ENCODE data around the gene MYL5. TPM values are rescaled to one million over a fixed set of nuclear protein-coding genes. Genes with fewer than 3 reads are reported as not detected.

MYL5 gene
- total RNA-seq, 5 donors from 2014 or later (not counting 1 experiment from before 2014, with no cell fraction given) = 21.1 to 26.3 (median 21.9) TPM

DNA sequence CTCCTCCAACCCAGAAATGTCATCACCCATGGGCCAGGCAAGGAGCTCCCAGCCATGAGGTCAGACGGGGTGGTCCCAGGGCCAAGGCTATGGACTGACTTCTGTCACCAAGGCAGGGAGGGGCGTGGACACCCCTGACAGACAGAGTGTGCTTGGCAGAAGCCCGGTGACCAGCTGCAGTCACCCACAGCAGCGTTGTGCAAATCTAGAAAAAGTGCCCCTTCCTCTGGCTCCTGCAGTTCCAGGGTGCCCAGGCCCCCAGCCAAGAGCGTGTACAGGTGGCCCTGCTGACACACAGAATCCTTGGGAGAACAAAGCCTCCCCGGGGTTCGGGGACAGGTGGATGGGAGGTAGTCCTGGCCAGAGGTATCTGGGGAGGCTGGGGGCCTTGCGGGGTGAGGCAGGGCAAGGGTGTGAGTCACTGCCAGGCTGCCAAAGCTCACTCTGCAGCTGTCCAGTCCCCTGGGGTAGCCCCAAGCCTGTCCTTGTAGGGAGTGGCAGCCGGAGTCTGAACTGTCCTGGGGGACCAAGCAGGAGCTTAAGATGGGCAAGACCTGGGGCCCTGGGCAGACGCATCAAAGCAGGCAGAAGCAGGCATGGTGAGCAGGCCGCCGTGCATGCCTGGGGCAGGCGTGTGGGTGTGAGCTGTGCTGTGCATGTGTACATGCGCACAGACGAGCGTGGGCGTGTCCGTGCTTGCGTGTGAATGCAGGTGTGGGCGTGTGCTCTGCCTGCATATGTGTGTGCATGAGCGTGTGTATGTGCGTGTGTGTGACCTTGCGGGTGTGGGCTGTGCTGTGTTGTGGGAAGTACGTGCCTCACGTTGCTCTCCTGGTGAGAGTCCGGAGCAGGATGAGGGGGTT, 3.3 kb downstream of the MYL5 start:
- CTCF ChIA-PET = interaction anchor here in 1 of 2 donors (0.5 kb wide), 1 partner anchor 31 kb away, joined by 3 read pairs; no protein-coding TSS in a partner anchor
- Mint-ChIP-seq H3K9me3 (no peaks in the 10 kb centered on the region), H3K27ac (no peak overlapping the region), H3K4me3 (peak overlapping the region in 1 of 3 donors; percentile 5), H3K36me3 (peaks cover 2% of the 10 kb centered on the region), H3K4me1 (peaks cover 8 to 23% (median 18%) of the 10 kb centered on the region in 3 donors), H3K27me3 (no peaks in the 10 kb centered on the region)
- ATAC-seq (replicated peaks in 1 of 4) (no peak), DNase-seq (peak in 2 of 35 experiments; percentile 30 to 48)
- POLR2A ChIA-PET = no interaction called here
- Histone ChIP-seq H3K27me3 (replicated peaks in 1 of 2; ENCODE audit: control insufficient read depth in 2 of 2, extremely low read depth in 1 of 2, insufficient read depth in 2 of 2, low read length in 1 of 2) (peaks cover 0 to 25% of the 10 kb centered on the region in 2 experiments), H3K36me3 (ENCODE audit: control insufficient read depth in 2 of 2, extremely low read depth in 1 of 2, insufficient read depth in 1 of 2, low read length in 1 of 2) (peaks cover 0 to under 1% of the 10 kb centered on the region in 2 donors), H3K4me1 (ENCODE audit: control insufficient read depth in 1 of 2, extremely low read depth in 1 of 2, insufficient read depth in 2 of 2, low read length in 2 of 2) (peaks cover 14 to 43% of the 10 kb centered on the region in 2 experiments), H3K4me3 (ENCODE audit: control insufficient read depth in 1 of 2, extremely low read depth in 1 of 2, low read length in 1 of 2) (no peak overlapping the region), H3K9me3 (no peaks in the 10 kb centered on the region), H3K27ac (ENCODE audit: low read length) (no peak overlapping the region)
- 79% methylated on average over 24 of the region's 26 CpGs for WGBS (ENCODE audit: insufficient coverage)

DNA sequence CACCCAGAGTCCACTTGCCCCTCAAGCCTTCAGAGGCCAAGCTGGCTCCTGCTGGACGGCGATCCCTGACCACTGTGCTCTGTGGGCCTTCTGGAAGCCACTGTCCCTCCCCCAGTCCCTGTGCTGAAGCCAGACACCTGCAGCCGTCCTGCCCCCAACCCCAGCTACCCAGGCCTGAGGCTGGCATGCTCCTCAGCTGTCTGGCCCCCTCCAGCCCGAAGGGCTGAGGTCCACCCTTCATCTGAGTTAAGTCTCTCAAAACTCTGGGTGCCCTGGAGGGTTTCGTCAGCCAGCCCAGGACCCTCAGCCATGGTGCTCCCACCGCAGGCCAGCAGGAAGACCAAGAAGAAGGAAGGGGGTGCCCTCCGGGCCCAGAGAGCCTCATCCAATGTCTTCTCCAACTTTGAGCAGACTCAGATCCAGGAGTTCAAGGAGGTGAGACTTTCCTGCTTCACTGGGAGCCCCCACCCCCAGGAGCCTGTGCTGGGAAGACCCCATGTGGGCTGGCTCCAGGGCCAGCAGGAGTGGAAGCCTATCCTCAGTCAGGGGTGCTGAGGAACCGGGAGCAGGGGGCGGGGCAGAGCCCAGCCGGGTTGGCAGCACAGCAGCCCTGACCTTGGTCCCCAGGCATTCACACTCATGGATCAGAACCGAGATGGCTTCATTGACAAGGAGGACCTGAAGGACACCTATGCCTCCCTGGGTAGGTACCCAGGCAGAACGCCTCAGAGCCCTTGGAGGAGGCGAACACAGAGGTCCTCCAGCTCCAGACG, 4.2 kb downstream of the MYL5 start:
- H3K27ac Mint-ChIP-seq = no peak overlapping the region
- no peaks in the 10 kb centered on the region for H3K36me3 Mint-ChIP-seq
- H3K4me1 Mint-ChIP-seq = peaks cover under 1 to 18% (median 15%) of the 10 kb centered on the region in 3 donors
- no peaks in the 10 kb centered on the region for H3K9me3 Mint-ChIP-seq
- Histone ChIP-seq H3K4me3 (ENCODE audit: control insufficient read depth in 1 of 2, extremely low read depth in 1 of 2, low read length in 1 of 2) (no peak overlapping the region), H3K4me1 (ENCODE audit: control insufficient read depth in 1 of 2, extremely low read depth in 1 of 2, insufficient read depth in 2 of 2, low read length in 2 of 2) (peaks cover 10 to 42% of the 10 kb centered on the region in 2 experiments), H3K36me3 (ENCODE audit: control insufficient read depth in 2 of 2, extremely low read depth in 1 of 2, insufficient read depth in 1 of 2, low read length in 1 of 2) (no peaks in the 10 kb centered on the region), H3K27ac (ENCODE audit: low read length) (no peak overlapping the region), H3K9me3 (no peaks in the 10 kb centered on the region), H3K27me3 (replicated peaks in 1 of 2; ENCODE audit: control insufficient read depth in 2 of 2, extremely low read depth in 1 of 2, insufficient read depth in 2 of 2, low read length in 1 of 2) (peaks cover 0 to 33% of the 10 kb centered on the region in 2 experiments)
- ATAC-seq (replicated peaks in 1 of 4) (no peak), DNase-seq (no peak)
- 89% methylated on average over 12 of the region's 14 CpGs for WGBS (ENCODE audit: insufficient coverage)
- ChIA-PET CTCF (interaction anchor here in 1 of 2 donors (0.5 kb wide), 1 partner anchor 32 kb away, joined by 3 read pairs; no protein-coding TSS in a partner anchor), POLR2A (no interaction called here)
- H3K27me3 Mint-ChIP-seq = no peaks in the 10 kb centered on the region
- H3K4me3 Mint-ChIP-seq = peak overlapping the region in 1 of 3 donors; percentile 24

- CTCF ChIA-PET = interaction anchor here in 1 of 2 donors (0.5 kb wide), 1 partner anchor 624 kb away, joined by 4 read pairs; no protein-coding TSS in a partner anchor
- no peak for ATAC-seq (replicated peaks in 1 of 4)
- H3K27me3 Mint-ChIP-seq = no peaks in the 10 kb centered on the region
- Histone ChIP-seq H3K36me3 (ENCODE audit: control insufficient read depth in 2 of 2, extremely low read depth in 1 of 2, insufficient read depth in 1 of 2, low read length in 1 of 2) (no peaks in the 10 kb centered on the region), H3K9me3 (no peaks in the 10 kb centered on the region), H3K27me3 (replicated peaks in 1 of 2; ENCODE audit: control insufficient read depth in 2 of 2, extremely low read depth in 1 of 2, insufficient read depth in 2 of 2, low read length in 1 of 2) (peaks cover 0 to 39% of the 10 kb centered on the region in 2 experiments), H3K27ac (ENCODE audit: low read length) (no peak overlapping the region), H3K4me3 (ENCODE audit: control insufficient read depth in 1 of 2, extremely low read depth in 1 of 2, low read length in 1 of 2) (no peak overlapping the region), H3K4me1 (ENCODE audit: control insufficient read depth in 1 of 2, extremely low read depth in 1 of 2, insufficient read depth in 2 of 2, low read length in 2 of 2) (peaks cover 8 to 44% of the 10 kb centered on the region in 2 experiments)
- no peak overlapping the region for H3K27ac Mint-ChIP-seq
- no peaks in the 10 kb centered on the region for H3K36me3 Mint-ChIP-seq
- DNase-seq = no peak
- peak overlapping the region in 1 of 3 donors; percentile 24 for H3K4me3 Mint-ChIP-seq
- POLR2A ChIA-PET = no interaction called here
- H3K4me1 Mint-ChIP-seq = peaks cover 0 to 16% (median 13%) of the 10 kb centered on the region in 3 donors
- no peaks in the 10 kb centered on the region for H3K9me3 Mint-ChIP-seq
- WGBS (ENCODE audit: insufficient coverage) = 90% methylated on average over 13 of the region's 13 CpGs
Measured at GRCh38 chr4:679104-679481, 4.8 kb downstream of the MYL5 start.

GRCh38 chr4:679629-680028, 5.3 kb downstream of the MYL5 start:
- Mint-ChIP-seq H3K27ac (no peak overlapping the region), H3K9me3 (no peaks in the 10 kb centered on the region), H3K4me3 (peak overlapping the region in 1 of 3 donors; percentile 25), H3K27me3 (no peaks in the 10 kb centered on the region), H3K4me1 (peaks cover 0 to 15% (median 13%) of the 10 kb centered on the region in 3 donors), H3K36me3 (no peaks in the 10 kb centered on the region)
- ATAC-seq (replicated peaks in 1 of 4) (no peak), DNase-seq (no peak)
- 93% methylated on average over 11 of the region's 11 CpGs for WGBS (ENCODE audit: insufficient coverage)
- Histone ChIP-seq H3K4me1 (ENCODE audit: control insufficient read depth in 1 of 2, extremely low read depth in 1 of 2, insufficient read depth in 2 of 2, low read length in 2 of 2) (peaks cover 8 to 43% of the 10 kb centered on the region in 2 experiments), H3K4me3 (ENCODE audit: control insufficient read depth in 1 of 2, extremely low read depth in 1 of 2, low read length in 1 of 2) (no peak overlapping the region), H3K27ac (ENCODE audit: low read length) (no peak overlapping the region), H3K9me3 (no peaks in the 10 kb centered on the region), H3K27me3 (replicated peaks in 1 of 2; ENCODE audit: control insufficient read depth in 2 of 2, extremely low read depth in 1 of 2, insufficient read depth in 2 of 2, low read length in 1 of 2) (peaks cover 0 to 45% of the 10 kb centered on the region in 2 experiments), H3K36me3 (ENCODE audit: control insufficient read depth in 2 of 2, extremely low read depth in 1 of 2, insufficient read depth in 1 of 2, low read length in 1 of 2) (no peaks in the 10 kb centered on the region)
- CTCF ChIA-PET = interaction anchor here in 1 of 2 donors (0.5 kb wide), 1 partner anchor 625 kb away, joined by 4 read pairs; no protein-coding TSS in a partner anchor
- POLR2A ChIA-PET = no interaction called here

GRCh38 chr4:680091-680490, 5.7 kb downstream of the MYL5 start:
- ATAC-seq (replicated peaks in 1 of 4) = no peak
- Histone ChIP-seq H3K4me1 (ENCODE audit: control insufficient read depth in 1 of 2, extremely low read depth in 1 of 2, insufficient read depth in 2 of 2, low read length in 2 of 2) (peaks cover 4 to 38% of the 10 kb centered on the region in 2 experiments), H3K27me3 (replicated peaks in 1 of 2; ENCODE audit: control insufficient read depth in 2 of 2, extremely low read depth in 1 of 2, insufficient read depth in 2 of 2, low read length in 1 of 2) (peaks cover 0 to 47% of the 10 kb centered on the region in 2 experiments), H3K4me3 (ENCODE audit: control insufficient read depth in 1 of 2, extremely low read depth in 1 of 2, low read length in 1 of 2) (peak overlapping the region in 1 of 2 donors; percentile 55), H3K36me3 (ENCODE audit: control insufficient read depth in 2 of 2, extremely low read depth in 1 of 2, insufficient read depth in 1 of 2, low read length in 1 of 2) (no peaks in the 10 kb centered on the region), H3K9me3 (no peaks in the 10 kb centered on the region), H3K27ac (ENCODE audit: low read length) (no peak overlapping the region)
- Mint-ChIP-seq H3K27ac (no peak overlapping the region), H3K4me3 (peak overlapping the region; percentile 31 to 55 (median 41)), H3K4me1 (peaks cover 0 to 17% (median 14%) of the 10 kb centered on the region in 3 donors), H3K36me3 (no peaks in the 10 kb centered on the region), H3K9me3 (no peaks in the 10 kb centered on the region), H3K27me3 (peaks cover 2% of the 10 kb centered on the region in 2 donors)
- ChIA-PET POLR2A (no interaction called here), CTCF (no interaction called here)
- 92% methylated on average over 4 of the region's 9 CpGs for WGBS (ENCODE audit: insufficient coverage)
- DNase-seq = no peak

GRCh38 chr4:680551-680927, 6.2 kb downstream of the MYL5 start:
- no peaks in the 10 kb centered on the region for H3K9me3 ChIP-seq
- peak overlapping the region in 1 of 2 donors; percentile 22 for H3K27ac Mint-ChIP-seq
- peak overlapping the region; percentile 18 for H3K27ac ChIP-seq (ENCODE audit: low read length)
- peaks cover 0 to 50% of the 10 kb centered on the region in 2 experiments for H3K27me3 ChIP-seq (replicated peaks in 1 of 2; ENCODE audit: control insufficient read depth in 2 of 2, extremely low read depth in 1 of 2, insufficient read depth in 2 of 2, low read length in 1 of 2)
- peak overlapping the region; percentile 54 to 60 (median 55) for H3K4me3 Mint-ChIP-seq
- no peaks in the 10 kb centered on the region for H3K36me3 ChIP-seq (ENCODE audit: control insufficient read depth in 2 of 2, extremely low read depth in 1 of 2, insufficient read depth in 1 of 2, low read length in 1 of 2)
- H3K9me3 Mint-ChIP-seq = no peaks in the 10 kb centered on the region
- H3K4me1 Mint-ChIP-seq = peaks cover 0 to 14% (median 14%) of the 10 kb centered on the region in 3 donors
- ATAC-seq (replicated peaks in 1 of 4) (peak in 3 of 4 experiments; percentile 8 to 12 (median 10)), DNase-seq (peak in 2 of 35 experiments; percentile 16 to 44)
- ChIA-PET CTCF (no interaction called here), POLR2A (no interaction called here)
- peaks cover 3 to 5% of the 10 kb centered on the region in 2 donors for H3K27me3 Mint-ChIP-seq
- H3K4me1 ChIP-seq (ENCODE audit: control insufficient read depth in 1 of 2, extremely low read depth in 1 of 2, insufficient read depth in 2 of 2, low read length in 2 of 2) = peaks cover 2 to 34% of the 10 kb centered on the region in 2 experiments
- WGBS (ENCODE audit: insufficient coverage) = 81% methylated on average over 10 of the region's 17 CpGs
- H3K36me3 Mint-ChIP-seq = no peaks in the 10 kb centered on the region
- H3K4me3 ChIP-seq (ENCODE audit: control insufficient read depth in 1 of 2, extremely low read depth in 1 of 2, low read length in 1 of 2) = peak overlapping the region; percentile 55 to 62
